Liver (tissue), 3 donors: Measurements from ENCODE around the gene OR2V1.
"Not testable (repeated sequence)": the region's sequence is repeated elsewhere in the genome, so short reads cannot be mapped to it uniquely, and the experiment has no call there.

ENCODE experiments used
- EGR1 ChIP-seq, 2 donors: IDR thresholded peaks; 2 replicates each; pipeline ENCODE4 v1.6.1; 2016 to 2018; ENCODE audit warnings: antibody characterized with exemption in 2 of 2, low read depth in 2 of 2
- GABPA ChIP-seq, 2 donors: IDR thresholded peaks in 1 of 2; conservative IDR thresholded peaks in 1 of 2; 2 replicates each; pipeline ENCODE4 v1.6.1; 2016; ENCODE audit warnings: antibody characterized with exemption in 2 of 2, mild to moderate bottlenecking in 1 of 2, moderate library complexity in 1 of 2
- JUND ChIP-seq, 2 donors: IDR thresholded peaks; 2 replicates each; pipeline ENCODE4 v1.6.1; 2016; ENCODE audit warnings: antibody characterized with exemption in 2 of 2
- NR2F2 ChIP-seq: IDR thresholded peaks from 2 replicates; pipeline ENCODE4 v1.6.1; 2016; ENCODE audit warnings: antibody characterized with exemption
- RAD21 ChIP-seq, 2 donors: IDR thresholded peaks; 2 replicates each; pipeline ENCODE4 v1.6.1; 2016; ENCODE audit warnings: antibody characterized with exemption in 2 of 2, mild to moderate bottlenecking in 2 of 2
- SP1 ChIP-seq: IDR thresholded peaks from 2 replicates; pipeline ENCODE4 v1.6.1; 2018; ENCODE audit warnings: antibody characterized with exemption, mild to moderate bottlenecking
- TAF1 ChIP-seq: conservative IDR thresholded peaks from 2 replicates; pipeline ENCODE4 v1.6.1; 2016; ENCODE audit warnings: antibody characterized with exemption, mild to moderate bottlenecking
- YY1 ChIP-seq: IDR thresholded peaks from 2 replicates; pipeline ENCODE4 v1.6.1; 2016; ENCODE audit warnings: antibody characterized with exemption, mild to moderate bottlenecking
- TF ChIP-seq, protein P1 (sequence below): fragments of 150-350 bp; IDR thresholded peaks from 2 replicates; pipeline ENCODE4 v1.5.1; 2017; ENCODE audit warnings: improper control_type of control experiment, low read depth, low read length; ENCODE audit not compliant: missing input control
- TF ChIP-seq, protein P2 (sequence below): IDR thresholded peaks from 2 replicates; pipeline ENCODE4 v1.6.1; 2016; ENCODE audit warnings: antibody characterized with exemption
- TF ChIP-seq, protein P3 (sequence below): IDR thresholded peaks from 2 replicates; pipeline ENCODE4 v1.6.1; 2016; ENCODE audit warnings: antibody characterized with exemption
- TF ChIP-seq, protein P4 (sequence below): IDR thresholded peaks from 2 replicates; pipeline ENCODE4 v1.6.1; 2016; ENCODE audit warnings: antibody characterized with exemption
- donor health status: healthy.
- donor health status: healthy.

DNA sequence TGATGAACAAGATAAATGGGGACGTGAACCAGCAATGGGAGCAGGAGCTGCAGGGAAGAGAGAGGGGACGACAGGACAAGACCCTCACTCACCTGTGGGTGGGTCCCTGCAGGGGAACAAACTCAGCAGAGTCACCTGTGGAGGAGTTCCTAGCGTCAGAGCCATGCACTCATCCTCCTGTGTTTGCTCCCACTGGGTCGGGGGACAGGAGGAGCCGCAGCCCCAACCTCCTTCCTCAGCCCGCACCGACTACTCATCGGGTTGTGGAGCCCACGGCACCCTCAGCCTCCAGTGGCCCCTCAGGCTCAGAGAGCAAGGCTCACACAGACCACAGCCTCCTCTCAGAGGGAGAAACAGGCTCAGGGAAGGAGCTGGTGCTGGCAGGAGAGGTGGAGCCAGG lies 888 bp downstream of the OR2V1 start:
- TF ChIP-seq, protein P1, sequence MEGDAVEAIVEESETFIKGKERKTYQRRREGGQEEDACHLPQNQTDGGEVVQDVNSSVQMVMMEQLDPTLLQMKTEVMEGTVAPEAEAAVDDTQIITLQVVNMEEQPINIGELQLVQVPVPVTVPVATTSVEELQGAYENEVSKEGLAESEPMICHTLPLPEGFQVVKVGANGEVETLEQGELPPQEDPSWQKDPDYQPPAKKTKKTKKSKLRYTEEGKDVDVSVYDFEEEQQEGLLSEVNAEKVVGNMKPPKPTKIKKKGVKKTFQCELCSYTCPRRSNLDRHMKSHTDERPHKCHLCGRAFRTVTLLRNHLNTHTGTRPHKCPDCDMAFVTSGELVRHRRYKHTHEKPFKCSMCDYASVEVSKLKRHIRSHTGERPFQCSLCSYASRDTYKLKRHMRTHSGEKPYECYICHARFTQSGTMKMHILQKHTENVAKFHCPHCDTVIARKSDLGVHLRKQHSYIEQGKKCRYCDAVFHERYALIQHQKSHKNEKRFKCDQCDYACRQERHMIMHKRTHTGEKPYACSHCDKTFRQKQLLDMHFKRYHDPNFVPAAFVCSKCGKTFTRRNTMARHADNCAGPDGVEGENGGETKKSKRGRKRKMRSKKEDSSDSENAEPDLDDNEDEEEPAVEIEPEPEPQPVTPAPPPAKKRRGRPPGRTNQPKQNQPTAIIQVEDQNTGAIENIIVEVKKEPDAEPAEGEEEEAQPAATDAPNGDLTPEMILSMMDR: not testable (repeated sequence)
- not testable (repeated sequence) for TF ChIP-seq TAF1; JUND (IDR thresholded peaks at IDR 0.05); SP1; EGR1 (IDR thresholded peaks at IDR 0.05; ENCODE audit: low read depth in 2 of 2); YY1; NR2F2; RAD21 (IDR thresholded peaks at IDR 0.05); GABPA (IDR thresholded peaks at IDR 0.05 in 1 of 2, conservative IDR thresholded peaks at IDR 0.05 in 1 of 2)
- TF ChIP-seq, protein P2, sequence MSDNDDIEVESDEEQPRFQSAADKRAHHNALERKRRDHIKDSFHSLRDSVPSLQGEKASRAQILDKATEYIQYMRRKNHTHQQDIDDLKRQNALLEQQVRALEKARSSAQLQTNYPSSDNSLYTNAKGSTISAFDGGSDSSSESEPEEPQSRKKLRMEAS: not testable (repeated sequence)
- TF ChIP-seq, protein P3, sequence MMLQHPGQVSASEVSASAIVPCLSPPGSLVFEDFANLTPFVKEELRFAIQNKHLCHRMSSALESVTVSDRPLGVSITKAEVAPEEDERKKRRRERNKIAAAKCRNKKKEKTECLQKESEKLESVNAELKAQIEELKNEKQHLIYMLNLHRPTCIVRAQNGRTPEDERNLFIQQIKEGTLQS: not testable (repeated sequence)
- TF ChIP-seq, protein P4, sequence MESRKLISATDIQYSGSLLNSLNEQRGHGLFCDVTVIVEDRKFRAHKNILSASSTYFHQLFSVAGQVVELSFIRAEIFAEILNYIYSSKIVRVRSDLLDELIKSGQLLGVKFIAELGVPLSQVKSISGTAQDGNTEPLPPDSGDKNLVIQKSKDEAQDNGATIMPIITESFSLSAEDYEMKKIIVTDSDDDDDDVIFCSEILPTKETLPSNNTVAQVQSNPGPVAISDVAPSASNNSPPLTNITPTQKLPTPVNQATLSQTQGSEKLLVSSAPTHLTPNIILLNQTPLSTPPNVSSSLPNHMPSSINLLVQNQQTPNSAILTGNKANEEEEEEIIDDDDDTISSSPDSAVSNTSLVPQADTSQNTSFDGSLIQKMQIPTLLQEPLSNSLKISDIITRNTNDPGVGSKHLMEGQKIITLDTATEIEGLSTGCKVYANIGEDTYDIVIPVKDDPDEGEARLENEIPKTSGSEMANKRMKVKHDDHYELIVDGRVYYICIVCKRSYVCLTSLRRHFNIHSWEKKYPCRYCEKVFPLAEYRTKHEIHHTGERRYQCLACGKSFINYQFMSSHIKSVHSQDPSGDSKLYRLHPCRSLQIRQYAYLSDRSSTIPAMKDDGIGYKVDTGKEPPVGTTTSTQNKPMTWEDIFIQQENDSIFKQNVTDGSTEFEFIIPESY: not testable (repeated sequence)
